ENCODE measurements around the gene GET4. TPM values are rescaled to one million over a fixed set of nuclear protein-coding genes. Genes with fewer than 3 reads are reported as not detected.

GET4 gene
- total and polyA plus RNA-seq, 2 of the 13 experiments (the other 11 are each of a cell fraction or from before 2014, with no cell fraction given) = 28.2 to 35.2 TPM

DNA sequence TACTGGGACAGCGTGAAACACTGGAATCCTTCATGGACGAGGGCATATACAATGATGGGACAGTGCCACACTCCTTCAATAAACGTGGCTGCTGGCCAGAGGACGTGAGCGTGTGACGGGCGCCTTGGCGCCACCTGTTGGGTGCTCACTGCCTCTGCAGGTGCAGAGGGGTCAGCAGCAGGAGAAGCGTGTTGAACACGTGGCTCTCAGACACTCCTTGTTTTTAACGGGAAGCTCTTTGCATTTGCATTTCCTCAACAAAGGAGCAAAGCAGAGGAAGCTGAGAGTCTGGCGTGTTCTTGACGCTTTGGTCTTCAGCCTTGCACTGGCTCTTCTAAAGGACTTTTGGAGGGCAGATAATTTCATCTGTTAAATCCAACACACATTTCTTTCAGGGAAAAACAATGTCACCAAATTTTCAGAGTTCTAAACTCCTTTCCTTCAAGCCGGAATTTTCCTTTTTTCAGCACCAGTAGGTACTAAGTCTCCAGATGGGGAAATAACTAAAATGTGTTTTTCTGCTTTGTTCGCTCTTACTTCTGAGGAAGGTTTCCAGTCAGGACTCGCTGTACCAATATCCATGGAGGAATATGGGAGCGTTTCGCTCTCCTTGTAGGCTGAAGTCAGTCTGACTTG, 2.9 kb upstream of the GET4 start (continued):
- TF ChIP-seq, protein P1, sequence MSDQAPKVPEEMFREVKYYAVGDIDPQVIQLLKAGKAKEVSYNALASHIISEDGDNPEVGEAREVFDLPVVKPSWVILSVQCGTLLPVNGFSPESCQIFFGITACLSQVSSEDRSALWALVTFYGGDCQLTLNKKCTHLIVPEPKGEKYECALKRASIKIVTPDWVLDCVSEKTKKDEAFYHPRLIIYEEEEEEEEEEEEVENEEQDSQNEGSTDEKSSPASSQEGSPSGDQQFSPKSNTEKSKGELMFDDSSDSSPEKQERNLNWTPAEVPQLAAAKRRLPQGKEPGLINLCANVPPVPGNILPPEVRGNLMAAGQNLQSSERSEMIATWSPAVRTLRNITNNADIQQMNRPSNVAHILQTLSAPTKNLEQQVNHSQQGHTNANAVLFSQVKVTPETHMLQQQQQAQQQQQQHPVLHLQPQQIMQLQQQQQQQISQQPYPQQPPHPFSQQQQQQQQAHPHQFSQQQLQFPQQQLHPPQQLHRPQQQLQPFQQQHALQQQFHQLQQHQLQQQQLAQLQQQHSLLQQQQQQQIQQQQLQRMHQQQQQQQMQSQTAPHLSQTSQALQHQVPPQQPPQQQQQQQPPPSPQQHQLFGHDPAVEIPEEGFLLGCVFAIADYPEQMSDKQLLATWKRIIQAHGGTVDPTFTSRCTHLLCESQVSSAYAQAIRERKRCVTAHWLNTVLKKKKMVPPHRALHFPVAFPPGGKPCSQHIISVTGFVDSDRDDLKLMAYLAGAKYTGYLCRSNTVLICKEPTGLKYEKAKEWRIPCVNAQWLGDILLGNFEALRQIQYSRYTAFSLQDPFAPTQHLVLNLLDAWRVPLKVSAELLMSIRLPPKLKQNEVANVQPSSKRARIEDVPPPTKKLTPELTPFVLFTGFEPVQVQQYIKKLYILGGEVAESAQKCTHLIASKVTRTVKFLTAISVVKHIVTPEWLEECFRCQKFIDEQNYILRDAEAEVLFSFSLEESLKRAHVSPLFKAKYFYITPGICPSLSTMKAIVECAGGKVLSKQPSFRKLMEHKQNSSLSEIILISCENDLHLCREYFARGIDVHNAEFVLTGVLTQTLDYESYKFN (CRISPR knock-in tag; conservative IDR thresholded peaks at IDR 0.05) = peak; percentile 34; the same call in 1 of the 2 replicates
- TF ChIP-seq PTBP1 (IDR thresholded peaks at IDR 0.05; ENCODE audit: low read depth, low read length, poor library complexity, severe bottlenecking) (no peak), MYC (CRISPR knock-in tag; IDR thresholded peaks at IDR 0.05; ENCODE audit: borderline replicate concordance) (peak; percentile 99), ZBTB8A (CRISPR knock-in tag; IDR thresholded peaks at IDR 0.05; ENCODE audit: borderline replicate concordance, low read depth) (no peak), ZNF724P (CRISPR knock-in tag; IDR thresholded peaks at IDR 0.05; ENCODE audit: borderline replicate concordance) (0 out of 2 replicates have a peak, but pooled peaks have one; percentile 59), THAP11 (CRISPR knock-in tag; IDR thresholded peaks at IDR 0.05) (peak; percentile 83), U2AF2 (IDR thresholded peaks at IDR 0.05; ENCODE audit: low read depth, low read length) (no peak), DNMT1 (CRISPR knock-in tag; IDR thresholded peaks at IDR 0.05) (no peak), KDM3A (CRISPR knock-in tag; IDR thresholded peaks at IDR 0.05; ENCODE audit: low read depth) (no peak), CENPX (CRISPR knock-in tag; IDR thresholded peaks at IDR 0.05) (no peak), ZNF30 (CRISPR knock-in tag; IDR thresholded peaks at IDR 0.05) (0 out of 2 replicates have a peak, but pooled peaks have one; percentile 30), IRF1 (CRISPR knock-in tag; IDR thresholded peaks at IDR 0.05; ENCODE audit: low read depth) (no peak), HMGXB4 (CRISPR knock-in tag; IDR thresholded peaks at IDR 0.05; ENCODE audit: borderline replicate concordance in 1 of 2, low read depth in 1 of 2) (peak; percentile 76 to 94), NFRKB (IDR thresholded peaks at IDR 0.05) (no peak), CCAR2 (optimal IDR thresholded peaks at IDR 0.05; ENCODE audit: low read depth, low read length) (no peak), SSRP1 (CRISPR knock-in tag; IDR thresholded peaks at IDR 0.05) (no peak; the same call in 1 of the 2 replicates), YY1 (IDR thresholded peaks at IDR 0.05; ENCODE audit: insufficient read depth, insufficient replicate concordance, low read depth, low read length) (no peak), CAMTA2 (CRISPR knock-in tag; IDR thresholded peaks at IDR 0.05; ENCODE audit: borderline replicate concordance) (no peak), ZNF607 (CRISPR knock-in tag; IDR thresholded peaks at IDR 0.05; ENCODE audit: borderline replicate concordance) (peak; percentile 99), ZNF251 (CRISPR knock-in tag; IDR thresholded peaks at IDR 0.05) (no peak), SOX6 (IDR thresholded peaks at IDR 0.05) (no peak), SOX6 (CRISPR knock-in tag; IDR thresholded peaks at IDR 0.05) (peak; percentile 62), LCORL (IDR thresholded peaks at IDR 0.05) (no peak), LCORL (CRISPR knock-in tag; IDR thresholded peaks at IDR 0.05) (0 out of 2 replicates have a peak, but pooled peaks have one; percentile 34), ZNF773 (CRISPR knock-in tag; IDR thresholded peaks at IDR 0.05; ENCODE audit: borderline replicate concordance) (peak; percentile 77; the same call in 1 of the 2 replicates), ZNF569 (CRISPR knock-in tag; IDR thresholded peaks at IDR 0.05; ENCODE audit: borderline replicate concordance) (no peak)

Measured in HepG2 (cell line).